ENCODE measurements around the gene DIP2B.
"Not testable (repeated sequence)": the region's sequence is repeated elsewhere in the genome, so short reads cannot be mapped to it uniquely, and the experiment has no call there.

The DIP2B gene

GRCh38 chr12:50742776-50743175, 238.0 kb downstream of the DIP2B start:
- no peak for DNase-seq

GRCh38 chr12:50745861-50746260, 241.1 kb downstream of the DIP2B start:
- no peak for DNase-seq

GRCh38 chr12:50746431-50746830, 241.6 kb downstream of the DIP2B start:
- no peak for DNase-seq

- no peak for DNase-seq
These were observed 243.0 kb downstream of the DIP2B start for GRCh38 chr12:50747817-50748216.

GRCh38 chr12:50749459-50749882, 244.7 kb downstream of the DIP2B start:
- DNase-seq: no peak

- no peak for DNase-seq
These were observed 245.6 kb downstream of the DIP2B start for GRCh38 chr12:50750366-50750765.

- DNase-seq: no peak
These were observed 247.3 kb downstream of the DIP2B start for GRCh38 chr12:50751948-50752721.

GRCh38 chr12:50753232-50753769, 248.5 kb downstream of the DIP2B start:
- DNase-seq: no peak

- DNase-seq: peak; percentile 89 to 90
These were observed 259.0 kb downstream of the DIP2B start, which contains the start of gene ATF1 for GRCh38 chr12:50763639-50764285. ATF1 (plus strand) TSS chr12:50764101; CDS start chr12:50780146, 16,045 bp downstream.

- DNase-seq: peak; percentile 80 to 81
These were observed 259.7 kb downstream of the DIP2B start for GRCh38 chr12:50764286-50765094.

- peak; percentile 43 to 49 for DNase-seq
These were observed 260.5 kb downstream of the DIP2B start for GRCh38 chr12:50765095-50765911.

GRCh38 chr12:50768391-50768790, 263.6 kb downstream of the DIP2B start:
- DNase-seq: no peak

- not testable (repeated sequence) for DNase-seq
These were observed 264.0 kb downstream of the DIP2B start for GRCh38 chr12:50768813-50769212.

- no peak for DNase-seq
These were observed 266.6 kb downstream of the DIP2B start for GRCh38 chr12:50771409-50771808.

GRCh38 chr12:50772470-50772869, 267.7 kb downstream of the DIP2B start:
- DNase-seq: no peak

- DNase-seq: no peak
These were observed 268.1 kb downstream of the DIP2B start for GRCh38 chr12:50772877-50773276.

GRCh38 chr12:50775251-50775650, 270.5 kb downstream of the DIP2B start:
- DNase-seq: no peak

- DNase-seq: no peak
These were observed 272.3 kb downstream of the DIP2B start for GRCh38 chr12:50776749-50777728.

- DNase-seq: no peak
These were observed 274.1 kb downstream of the DIP2B start for GRCh38 chr12:50778663-50779590.

GRCh38 chr12:50780013-50780412, 275.2 kb downstream of the DIP2B start:
- DNase-seq: no peak

Measured in stimulated activated CD4-positive, alpha-beta T cell treated with anti-CD3 and anti-CD28 coated beads, Interleukin-2, amount 100 ng/mL, for 24 hours (primary cell).